ENCODE data around the gene FAM210B. TPM values are rescaled to one million over a fixed set of nuclear protein-coding genes. Genes with fewer than 3 reads are reported as not detected.

FAM210B gene
- total and polyA plus RNA-seq, 2 experiments from 2014 or later: 15.4 to 16.2 TPM

DNA sequence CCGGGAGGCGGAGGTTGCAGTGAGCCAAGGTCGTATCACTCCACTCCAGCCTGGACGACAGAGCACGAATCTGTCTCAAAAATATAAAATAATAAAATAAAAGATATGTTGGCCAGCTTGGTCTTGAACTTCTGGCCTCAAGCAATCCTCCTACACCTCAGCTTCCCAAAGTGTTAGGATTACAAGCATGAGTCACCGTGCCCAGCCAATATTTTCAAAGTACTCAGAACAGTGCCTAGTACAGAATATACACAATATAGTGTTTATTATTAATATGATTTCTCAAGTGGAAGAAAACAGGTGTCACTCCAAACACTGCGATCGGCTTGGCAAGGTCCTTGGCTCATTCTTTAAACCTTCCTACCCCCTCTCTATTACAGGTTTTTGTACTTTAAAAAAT lies 3.1 kb downstream of the FAM210B start:
- no peak overlapping the region for H3K4me3 Mint-ChIP-seq
- Histone ChIP-seq H3K9me2 (ENCODE audit: insufficient read depth) (no peaks in the 10 kb centered on the region), H3K36me3 (ENCODE audit: insufficient read depth) (no peaks in the 10 kb centered on the region)

More for the DNA sequence above, 3.1 kb downstream of the FAM210B start:
- ATAC-seq (no peak), DNase-seq (ENCODE audit: low spot score) (no peak)
- peaks cover 14% of the 10 kb centered on the region for H3K27me3 Mint-ChIP-seq (ENCODE audit: insufficient read depth, low read depth, poor library complexity)
- H3K27ac Mint-ChIP-seq: no peak overlapping the region
- H3K4me1 Mint-ChIP-seq: peaks cover 11% of the 10 kb centered on the region
- H3K9me3 Mint-ChIP-seq: no peaks in the 10 kb centered on the region; the same call in 2 of the 3 replicates
- H3K4me1 ChIP-seq (ENCODE audit: insufficient read depth): peaks cover 14% of the 10 kb centered on the region
- H3K27me3 ChIP-seq (ENCODE audit: insufficient read depth): no peaks in the 10 kb centered on the region
- no peaks in the 10 kb centered on the region for H3F3A ChIP-seq (replicated peaks; ENCODE audit: low read depth)
- H3K36me3 Mint-ChIP-seq (ENCODE audit: low read depth): peaks cover 3% of the 10 kb centered on the region; the same call in 2 of the 3 replicates
- H3K27ac ChIP-seq (ENCODE audit: low read depth): no peak overlapping the region
- H3K4me3 ChIP-seq: no peak overlapping the region
- no peak overlapping the region for H2AFZ ChIP-seq
- H3K79me2 ChIP-seq (replicated peaks; ENCODE audit: insufficient read depth): no peaks in the 10 kb centered on the region
- TF ChIP-seq NANOG (IDR thresholded peaks at IDR 0.05; ENCODE audit: borderline replicate concordance): no peak
- TF ChIP-seq JUNB (IDR thresholded peaks at IDR 0.05; ENCODE audit: unreplicated experiment): no peak
- no peak for TF ChIP-seq ZNF114 (CRISPR knock-in tag; IDR thresholded peaks at IDR 0.05)
- TF ChIP-seq, protein P1, sequence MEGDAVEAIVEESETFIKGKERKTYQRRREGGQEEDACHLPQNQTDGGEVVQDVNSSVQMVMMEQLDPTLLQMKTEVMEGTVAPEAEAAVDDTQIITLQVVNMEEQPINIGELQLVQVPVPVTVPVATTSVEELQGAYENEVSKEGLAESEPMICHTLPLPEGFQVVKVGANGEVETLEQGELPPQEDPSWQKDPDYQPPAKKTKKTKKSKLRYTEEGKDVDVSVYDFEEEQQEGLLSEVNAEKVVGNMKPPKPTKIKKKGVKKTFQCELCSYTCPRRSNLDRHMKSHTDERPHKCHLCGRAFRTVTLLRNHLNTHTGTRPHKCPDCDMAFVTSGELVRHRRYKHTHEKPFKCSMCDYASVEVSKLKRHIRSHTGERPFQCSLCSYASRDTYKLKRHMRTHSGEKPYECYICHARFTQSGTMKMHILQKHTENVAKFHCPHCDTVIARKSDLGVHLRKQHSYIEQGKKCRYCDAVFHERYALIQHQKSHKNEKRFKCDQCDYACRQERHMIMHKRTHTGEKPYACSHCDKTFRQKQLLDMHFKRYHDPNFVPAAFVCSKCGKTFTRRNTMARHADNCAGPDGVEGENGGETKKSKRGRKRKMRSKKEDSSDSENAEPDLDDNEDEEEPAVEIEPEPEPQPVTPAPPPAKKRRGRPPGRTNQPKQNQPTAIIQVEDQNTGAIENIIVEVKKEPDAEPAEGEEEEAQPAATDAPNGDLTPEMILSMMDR (conservative IDR thresholded peaks at IDR 0.05; ENCODE audit: low read depth in 2 of 2): no peak
- no peak for TF ChIP-seq POLR2AphosphoS5 (IDR thresholded peaks at IDR 0.05; ENCODE audit: low read depth)
- TF ChIP-seq CREB1 (CRISPR knock-in tag; IDR thresholded peaks at IDR 0.05; ENCODE audit: low read depth): no peak
- TF ChIP-seq, protein P2, sequence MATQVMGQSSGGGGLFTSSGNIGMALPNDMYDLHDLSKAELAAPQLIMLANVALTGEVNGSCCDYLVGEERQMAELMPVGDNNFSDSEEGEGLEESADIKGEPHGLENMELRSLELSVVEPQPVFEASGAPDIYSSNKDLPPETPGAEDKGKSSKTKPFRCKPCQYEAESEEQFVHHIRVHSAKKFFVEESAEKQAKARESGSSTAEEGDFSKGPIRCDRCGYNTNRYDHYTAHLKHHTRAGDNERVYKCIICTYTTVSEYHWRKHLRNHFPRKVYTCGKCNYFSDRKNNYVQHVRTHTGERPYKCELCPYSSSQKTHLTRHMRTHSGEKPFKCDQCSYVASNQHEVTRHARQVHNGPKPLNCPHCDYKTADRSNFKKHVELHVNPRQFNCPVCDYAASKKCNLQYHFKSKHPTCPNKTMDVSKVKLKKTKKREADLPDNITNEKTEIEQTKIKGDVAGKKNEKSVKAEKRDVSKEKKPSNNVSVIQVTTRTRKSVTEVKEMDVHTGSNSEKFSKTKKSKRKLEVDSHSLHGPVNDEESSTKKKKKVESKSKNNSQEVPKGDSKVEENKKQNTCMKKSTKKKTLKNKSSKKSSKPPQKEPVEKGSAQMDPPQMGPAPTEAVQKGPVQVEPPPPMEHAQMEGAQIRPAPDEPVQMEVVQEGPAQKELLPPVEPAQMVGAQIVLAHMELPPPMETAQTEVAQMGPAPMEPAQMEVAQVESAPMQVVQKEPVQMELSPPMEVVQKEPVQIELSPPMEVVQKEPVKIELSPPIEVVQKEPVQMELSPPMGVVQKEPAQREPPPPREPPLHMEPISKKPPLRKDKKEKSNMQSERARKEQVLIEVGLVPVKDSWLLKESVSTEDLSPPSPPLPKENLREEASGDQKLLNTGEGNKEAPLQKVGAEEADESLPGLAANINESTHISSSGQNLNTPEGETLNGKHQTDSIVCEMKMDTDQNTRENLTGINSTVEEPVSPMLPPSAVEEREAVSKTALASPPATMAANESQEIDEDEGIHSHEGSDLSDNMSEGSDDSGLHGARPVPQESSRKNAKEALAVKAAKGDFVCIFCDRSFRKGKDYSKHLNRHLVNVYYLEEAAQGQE (IDR thresholded peaks at IDR 0.05; ENCODE audit: unreplicated experiment): no peak
- TF ChIP-seq, protein P3, sequence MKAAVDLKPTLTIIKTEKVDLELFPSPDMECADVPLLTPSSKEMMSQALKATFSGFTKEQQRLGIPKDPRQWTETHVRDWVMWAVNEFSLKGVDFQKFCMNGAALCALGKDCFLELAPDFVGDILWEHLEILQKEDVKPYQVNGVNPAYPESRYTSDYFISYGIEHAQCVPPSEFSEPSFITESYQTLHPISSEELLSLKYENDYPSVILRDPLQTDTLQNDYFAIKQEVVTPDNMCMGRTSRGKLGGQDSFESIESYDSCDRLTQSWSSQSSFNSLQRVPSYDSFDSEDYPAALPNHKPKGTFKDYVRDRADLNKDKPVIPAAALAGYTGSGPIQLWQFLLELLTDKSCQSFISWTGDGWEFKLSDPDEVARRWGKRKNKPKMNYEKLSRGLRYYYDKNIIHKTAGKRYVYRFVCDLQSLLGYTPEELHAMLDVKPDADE (IDR thresholded peaks at IDR 0.05): no peak
- H4K20me1 ChIP-seq (replicated peaks; ENCODE audit: insufficient read depth): no peaks in the 10 kb centered on the region
- H3K4me2 ChIP-seq: no peak overlapping the region
